ENCODE data around the gene FAM110C.
"Not testable (repeated sequence)": the region's sequence is repeated elsewhere in the genome, so short reads cannot be mapped to it uniquely, and the experiment has no call there.

The FAM110C gene

GRCh38 chr2:46471-47345 lies at the start of gene FAM110C:
TSS of gene FAM110C (minus strand) at chr2:46505. CDS start at chr2:46385, 120 bp downstream.
- DNase-seq, result no peak

DNA sequence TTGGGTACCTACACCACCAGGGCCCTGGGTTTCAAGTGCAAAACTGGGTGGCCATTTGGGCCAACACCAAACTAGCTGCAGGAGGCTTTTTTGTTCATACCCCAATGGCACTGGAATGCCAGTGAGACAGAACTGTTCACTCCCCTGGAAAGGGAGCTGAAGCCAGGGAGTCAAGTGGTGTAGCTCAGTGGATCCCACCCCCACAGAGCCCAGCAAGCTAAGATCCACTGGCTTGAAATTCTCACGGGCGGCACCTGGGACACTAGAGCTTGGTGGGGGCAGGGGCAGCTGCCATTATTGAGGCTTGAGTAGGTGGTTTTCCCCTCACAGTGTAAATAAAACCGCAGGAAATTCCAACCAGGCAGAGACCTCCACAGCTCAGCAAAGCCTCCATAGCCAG lies 46.0 kb upstream of the FAM110C start:
- DNase-seq, result no peak

DNA sequence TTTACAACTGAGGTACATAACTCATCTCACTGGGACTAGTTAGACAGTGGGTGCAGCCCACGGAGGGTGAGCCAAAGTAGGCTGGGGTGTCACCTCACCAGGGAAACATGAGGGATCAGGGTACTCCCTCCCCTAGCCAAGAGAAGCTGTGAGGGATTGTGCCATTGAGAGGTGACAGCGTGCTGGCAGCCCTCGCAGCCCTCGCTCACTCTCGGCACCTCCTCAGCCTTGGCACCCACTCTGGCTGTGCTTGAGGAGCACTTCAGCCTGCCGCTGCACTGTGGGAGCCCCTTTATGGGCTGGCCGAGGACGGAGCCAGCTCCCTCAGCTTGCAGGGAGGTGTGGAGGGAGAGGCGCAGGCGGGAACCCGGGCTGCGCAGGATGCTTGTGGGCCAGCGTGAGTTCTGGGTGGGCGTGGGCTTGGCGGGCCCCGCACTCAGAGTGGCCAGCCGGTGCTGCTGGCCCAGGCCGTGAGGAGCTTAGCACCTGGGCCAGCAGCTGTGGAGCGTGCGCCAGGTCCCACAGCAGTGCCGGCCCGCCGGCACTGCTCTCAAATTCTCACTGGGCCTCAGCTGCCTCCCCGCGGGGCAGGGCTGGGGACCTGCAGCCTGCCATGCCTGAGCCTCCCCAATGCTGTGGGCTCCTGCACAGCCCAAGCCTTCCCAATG lies 44.5 kb upstream of the FAM110C start:
- no peak for DNase-seq

- no peak for DNase-seq
Observed at GRCh38 chr2:85761-86160, 39.5 kb upstream of the FAM110C start.

DNA sequence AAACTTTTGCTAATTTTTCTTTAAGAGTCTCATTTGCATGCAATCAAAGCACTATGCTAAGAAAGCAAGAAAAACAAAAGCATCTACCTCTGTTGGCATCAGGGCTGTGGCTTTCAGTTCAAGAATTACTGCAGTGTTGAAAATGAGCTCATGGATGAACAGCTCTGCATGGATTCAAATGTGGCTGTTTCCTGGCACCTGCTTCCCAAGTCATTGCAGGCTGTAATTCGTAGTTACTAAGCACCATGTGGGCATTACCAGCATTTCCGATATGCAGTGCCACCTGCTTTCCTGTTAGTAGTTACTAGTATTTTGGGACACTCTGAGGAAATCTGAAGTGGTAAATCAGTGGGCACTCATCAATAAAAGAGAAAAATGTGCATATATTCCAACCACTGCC lies 37.8 kb upstream of the FAM110C start:
- DNase-seq, result no peak

DNA sequence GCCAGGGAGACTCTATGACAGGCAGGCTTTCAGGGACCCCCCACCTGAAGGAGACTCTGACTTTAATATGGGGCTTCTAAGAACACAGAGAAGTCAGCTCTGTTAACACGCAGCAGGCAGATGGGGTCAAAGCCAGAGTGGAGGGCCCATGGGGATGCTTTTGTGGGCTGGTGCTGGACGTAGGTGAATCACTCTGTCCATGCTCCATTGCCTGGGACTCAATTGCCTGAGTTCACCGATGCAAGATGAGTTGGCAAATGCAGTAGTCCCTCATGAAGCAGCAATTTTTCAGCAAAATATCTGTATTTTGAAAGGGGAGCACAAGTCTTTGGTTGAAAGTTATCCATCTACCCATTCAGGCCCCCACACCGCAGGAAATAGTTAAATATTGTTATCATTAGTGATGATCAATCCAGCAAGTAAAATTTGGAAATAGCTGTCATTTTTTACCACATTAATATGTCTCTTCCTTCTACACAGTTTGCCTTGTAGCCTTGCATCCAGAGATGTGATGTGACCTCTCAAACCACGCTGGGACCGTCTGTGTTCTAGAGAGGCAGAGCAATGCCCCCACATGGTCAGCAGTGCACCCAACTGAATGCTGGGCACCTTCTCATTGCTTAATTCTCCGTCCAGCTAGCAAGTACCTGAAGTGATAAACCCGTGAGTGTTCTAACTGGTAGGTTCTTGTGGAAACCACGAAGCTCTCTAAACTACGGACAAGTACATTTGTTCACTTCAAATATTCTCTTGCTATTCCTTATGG lies 34.8 kb upstream of the FAM110C start:
- DNase-seq, result no peak

- no peak for DNase-seq
Observed at GRCh38 chr2:80378-80777, 34.1 kb upstream of the FAM110C start.

- DNase-seq, result no peak
Observed at GRCh38 chr2:71309-72035, 25.2 kb upstream of the FAM110C start.

- no peak for DNase-seq
Observed at GRCh38 chr2:69366-70344, 23.4 kb upstream of the FAM110C start.

DNA sequence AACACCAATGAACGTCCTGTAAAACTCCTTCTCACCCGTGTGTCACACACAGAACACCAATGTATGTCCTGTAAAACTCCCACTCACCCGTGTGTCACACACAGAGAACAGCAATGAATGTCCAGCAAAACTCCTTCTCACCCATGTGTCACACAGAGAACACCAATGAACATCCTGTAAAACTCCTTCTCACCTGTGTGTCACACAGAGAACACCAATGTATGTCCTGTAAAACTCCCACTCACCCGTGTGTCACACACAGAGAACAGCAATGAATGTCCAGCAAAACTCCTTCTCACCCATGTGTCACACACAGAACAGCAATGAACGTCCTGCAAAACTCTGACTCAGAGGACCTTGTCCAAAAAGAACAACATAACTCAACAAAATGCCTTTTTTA lies 22.3 kb upstream of the FAM110C start:
- not testable (repeated sequence) for DNase-seq

- no peak for DNase-seq
Observed at GRCh38 chr2:66853-67252, 20.5 kb upstream of the FAM110C start.

- DNase-seq, result no peak
Observed at GRCh38 chr2:65121-65520, 18.8 kb upstream of the FAM110C start.

DNA sequence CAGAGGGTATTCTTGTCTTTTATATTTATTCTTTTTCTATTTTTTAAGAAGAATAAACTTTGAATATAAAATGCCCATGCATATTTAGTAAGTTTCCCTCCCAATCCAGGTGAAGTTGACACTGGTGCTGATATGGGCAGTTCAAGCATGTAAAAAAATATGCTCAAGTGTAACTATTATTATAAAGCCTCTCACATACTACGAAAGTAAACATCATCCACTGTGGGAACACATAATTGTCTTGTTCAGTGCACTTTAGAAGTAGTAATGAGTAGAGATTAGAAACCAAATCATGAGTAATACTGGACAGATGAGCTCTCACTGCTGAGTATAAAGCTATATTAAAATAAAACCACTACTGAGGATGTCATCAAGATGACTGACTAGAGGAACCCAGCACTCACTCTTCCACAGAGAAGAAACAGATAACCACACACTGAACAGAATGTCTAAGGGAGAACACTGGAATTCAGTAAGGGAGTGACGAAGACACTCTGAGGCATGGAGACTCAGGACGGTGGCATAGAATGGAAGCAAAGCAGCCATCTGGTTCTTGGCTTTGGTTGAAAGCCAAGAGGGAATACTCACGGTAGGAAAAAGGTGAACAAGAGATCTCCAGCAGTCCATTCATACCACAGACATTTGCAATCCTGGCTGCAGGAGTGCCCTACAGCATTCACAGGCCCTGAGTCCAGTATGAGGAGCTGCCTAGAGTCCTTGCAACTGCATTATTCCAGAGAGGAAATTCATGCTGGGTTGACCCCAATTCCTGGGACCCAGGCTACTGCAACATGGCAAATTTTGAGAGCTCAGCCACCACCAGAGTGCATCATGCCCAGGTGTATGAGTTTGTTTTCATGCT lies 9.5 kb upstream of the FAM110C start:
- no peak for DNase-seq

DNA sequence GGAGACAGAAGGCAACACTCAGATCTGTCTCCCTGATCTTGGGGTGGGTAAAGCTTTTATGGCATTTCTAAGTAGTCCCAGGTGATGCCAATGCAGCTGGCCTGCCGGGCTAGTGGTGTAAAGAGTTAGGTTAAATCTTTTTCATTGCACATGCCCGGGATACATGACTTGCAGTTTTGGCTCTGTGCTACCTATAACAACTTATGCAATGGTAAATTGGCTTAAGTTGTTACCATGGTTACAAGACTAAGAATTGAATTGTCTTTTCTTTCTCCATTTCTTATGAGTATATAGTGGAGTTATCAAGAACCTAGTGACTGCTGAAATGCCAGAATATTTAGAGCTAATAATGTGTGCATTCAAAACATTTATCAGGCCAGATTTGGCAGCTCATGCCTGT lies 5.3 kb upstream of the FAM110C start:
- no peak for DNase-seq

GRCh38 chr2:47737-48136 lies 1.4 kb upstream of the FAM110C start:
- DNase-seq, result no peak

GRCh38 chr2:47346-47725 lies 1.0 kb upstream of the FAM110C start:
- no peak for DNase-seq

DNA sequence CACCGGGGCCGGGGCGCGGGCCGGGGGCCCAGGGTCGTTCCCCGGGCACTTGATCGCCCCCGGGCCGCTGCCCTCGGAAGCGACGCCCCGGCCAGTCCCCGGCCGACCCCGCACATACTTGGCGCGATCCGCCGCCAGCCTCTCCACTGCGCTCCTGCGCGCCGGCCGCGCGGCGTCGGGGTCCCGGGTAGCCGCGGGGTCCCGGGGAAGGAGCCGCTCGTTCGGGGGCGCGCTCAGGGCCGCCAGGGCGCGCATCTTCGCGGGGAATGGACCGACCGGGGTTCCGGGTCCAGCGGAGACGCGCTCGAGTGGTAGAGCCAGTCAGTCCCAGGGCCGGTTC lies 204 bp downstream of the FAM110C start:
- no peak for DNase-seq

DNA sequence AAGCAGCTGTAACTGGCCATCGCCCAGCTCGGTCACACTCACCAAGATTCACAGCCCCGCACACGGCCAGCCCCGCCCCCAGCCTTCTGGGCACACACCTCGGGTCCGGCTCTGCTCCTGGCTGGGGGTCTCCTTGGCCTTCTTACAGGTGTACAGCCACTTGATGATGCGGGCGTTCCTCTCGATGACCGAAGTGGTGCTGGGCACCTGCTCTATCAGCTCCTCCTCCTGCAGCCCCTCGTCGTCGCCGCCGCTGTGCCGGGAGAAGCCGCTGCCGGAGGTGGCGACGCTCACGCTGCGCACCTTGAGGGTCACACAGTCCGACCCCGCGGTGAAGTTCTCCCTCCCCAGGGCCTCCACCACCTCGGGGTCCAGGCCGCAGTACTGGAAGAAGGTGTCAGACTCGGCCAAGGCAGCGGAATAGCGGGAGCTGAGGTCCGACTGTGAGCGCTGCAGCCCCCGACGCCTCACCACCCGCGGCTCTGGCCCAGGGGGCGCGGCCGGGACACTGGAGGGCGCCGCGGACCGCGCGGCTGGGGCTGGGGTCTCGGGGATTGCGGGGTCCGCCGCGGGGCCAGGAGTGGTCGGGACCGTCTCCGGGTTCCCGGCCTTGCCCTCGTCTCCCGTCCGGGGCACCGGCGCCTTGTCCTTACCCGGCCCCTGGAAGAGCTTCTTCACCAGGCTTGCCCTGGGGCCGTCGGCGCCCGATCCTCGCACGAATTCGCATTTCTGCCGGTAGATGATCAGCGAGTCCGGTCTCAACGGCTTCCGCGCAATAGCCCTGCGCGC lies 769 bp downstream of the FAM110C start:
- no peak for DNase-seq

GRCh38 chr2:44748-45341 lies 1.5 kb downstream of the FAM110C start:
- DNase-seq, result no peak

DNA sequence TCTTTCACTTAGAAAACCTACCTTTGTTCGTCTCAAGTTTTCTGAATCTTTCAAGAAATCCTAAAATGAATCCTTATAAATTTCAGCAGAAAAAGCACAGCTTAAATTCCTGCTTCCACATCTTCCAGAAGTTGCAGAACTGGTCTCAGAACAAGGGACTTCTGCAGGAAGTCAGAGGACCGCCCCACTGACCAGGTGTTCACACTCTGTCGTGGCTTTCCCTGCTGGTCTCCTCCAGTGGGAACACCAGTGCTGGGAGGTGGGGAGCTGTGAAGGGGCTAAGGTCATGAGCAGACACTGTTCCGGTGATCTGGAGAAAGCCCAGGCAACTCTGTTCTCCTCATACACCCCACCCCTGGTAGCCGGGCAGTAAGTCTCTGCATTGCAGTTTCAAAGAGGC lies 3.5 kb downstream of the FAM110C start:
- no peak for DNase-seq

Data from NCI-H1694 treated with DMSO at 0.1 percent for 48 hours (cell line).